Lung microvascular endothelial cell (primary cell): ENCODE results near the gene GALNT7. TPM values are rescaled to one million over a fixed set of nuclear protein-coding genes. Genes with fewer than 3 reads are reported as not detected.

Experiments
- DNase-seq, 2 donors: peaks; one replicate each; pipeline versions ENCODE4 v3.0.0 to v3.0.0-alpha.2; 2010; ENCODE audit warnings: low read depth in 2 of 2
- total RNA-seq: library from RNA; depleted of rRNA; stranded (reverse); fragments of >200 nt; gene quantifications from 2 replicates; pipeline ENCODE4 v1.2.1, GENCODE V29; 2014

The GALNT7 gene
- total RNA-seq, 1 donor from 2014 or later = 14.7 TPM

DNA sequence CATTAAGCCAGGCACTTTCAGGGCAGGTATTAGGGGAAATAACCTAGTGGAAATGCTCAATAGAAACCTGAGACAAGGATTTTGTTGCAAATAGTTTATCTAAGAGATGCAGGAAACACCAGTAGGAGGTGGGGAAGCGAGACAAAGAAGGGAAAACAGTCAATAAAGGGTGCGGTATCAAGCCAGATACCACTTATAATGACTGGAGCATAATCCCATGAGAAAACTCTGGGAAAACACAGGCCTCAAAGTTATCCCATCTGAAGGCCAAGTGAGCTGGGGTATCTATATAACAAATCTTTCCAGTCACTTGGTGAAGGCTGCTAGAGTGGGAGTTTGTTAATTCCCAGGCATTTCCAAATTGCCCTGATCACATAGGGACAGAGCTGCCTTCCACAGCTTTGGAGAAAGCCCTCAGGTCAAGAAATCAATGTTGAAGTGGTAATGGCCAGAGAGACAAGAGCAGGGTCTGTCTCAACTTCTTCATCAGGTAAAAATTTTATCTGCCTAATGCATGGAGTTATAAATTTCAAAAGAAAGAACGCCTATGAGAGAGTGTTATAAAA lies 175.3 kb downstream of the GALNT7 start:
- DNase-seq = no peak

DNA sequence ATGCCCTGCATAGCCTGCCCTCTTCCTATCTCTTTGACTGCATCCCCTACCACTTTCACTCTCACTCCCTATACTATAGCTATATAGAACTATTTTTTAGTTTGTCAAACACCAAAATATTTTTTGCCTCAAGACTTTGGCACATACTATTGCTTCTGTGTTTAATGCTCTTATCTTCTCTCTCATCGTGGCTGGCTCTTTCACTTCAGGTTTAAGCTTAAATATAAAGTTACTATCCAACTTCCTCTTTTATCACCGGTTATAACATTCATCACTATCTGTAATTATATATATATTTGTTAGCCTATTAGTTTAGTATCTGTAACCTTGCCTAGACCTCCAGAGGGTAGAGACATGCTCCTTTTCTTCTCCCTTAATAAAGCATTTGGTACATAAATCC lies 177.0 kb downstream of the GALNT7 start:
- DNase-seq = no peak

DNA sequence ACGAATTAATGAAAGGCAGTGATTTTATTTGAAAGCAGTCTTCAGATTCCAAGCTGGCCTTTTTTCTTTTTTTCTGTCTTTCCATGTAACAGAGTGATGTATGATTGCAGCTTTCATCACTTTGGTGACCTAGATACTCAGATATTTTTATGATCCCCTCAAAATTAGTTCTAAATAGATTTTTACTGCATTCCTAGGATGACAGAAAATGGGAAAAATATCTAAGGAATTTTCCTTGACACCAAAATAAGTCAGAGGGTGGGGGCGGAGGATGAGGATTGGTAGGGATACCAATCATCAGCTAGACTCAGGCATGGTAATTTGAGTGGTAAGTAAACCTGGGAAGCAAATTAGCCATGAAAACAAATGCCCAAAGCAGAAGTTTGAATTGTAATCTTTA lies 177.5 kb downstream of the GALNT7 start:
- DNase-seq = no peak

DNA sequence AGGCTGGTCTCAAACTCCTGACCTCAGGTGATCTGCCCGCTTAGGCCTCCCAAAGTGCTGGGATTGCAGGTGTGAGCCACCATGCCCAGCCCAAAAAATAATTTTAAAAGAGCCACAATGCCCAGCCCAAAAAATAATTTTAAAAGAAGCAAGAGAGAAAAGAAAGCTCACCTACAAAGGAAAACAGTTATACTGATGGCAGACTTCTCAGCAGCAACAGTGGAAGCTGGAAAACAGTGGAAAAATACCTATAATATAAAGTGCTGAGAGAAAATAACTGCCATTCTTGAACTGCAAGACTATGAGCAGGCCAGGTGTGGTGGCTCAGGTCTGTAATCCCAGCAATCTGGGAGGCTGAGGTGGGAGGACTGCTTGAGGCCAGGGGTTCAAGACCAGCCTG lies 178.9 kb downstream of the GALNT7 start:
- no peak for DNase-seq

DNA sequence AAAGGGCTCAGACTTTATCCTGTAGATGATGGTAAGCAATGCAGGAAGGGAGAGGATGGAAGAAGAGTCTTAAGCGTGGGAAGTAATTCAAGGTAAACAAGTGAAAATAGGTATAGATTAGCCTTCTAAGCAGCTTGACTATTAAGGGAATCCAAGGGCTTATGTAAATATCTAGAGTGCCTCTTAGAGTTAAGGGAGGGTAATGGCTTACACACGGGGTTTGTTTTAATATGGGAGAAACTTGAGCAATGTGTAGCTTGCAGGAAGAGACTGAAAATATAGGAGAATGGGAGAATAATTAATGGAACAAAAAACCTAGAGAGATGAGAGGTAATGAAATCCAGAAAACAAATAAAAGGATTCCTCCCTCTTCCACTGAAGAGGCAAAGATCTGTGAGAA lies 189.3 kb downstream of the GALNT7 start:
- no peak for DNase-seq

DNA sequence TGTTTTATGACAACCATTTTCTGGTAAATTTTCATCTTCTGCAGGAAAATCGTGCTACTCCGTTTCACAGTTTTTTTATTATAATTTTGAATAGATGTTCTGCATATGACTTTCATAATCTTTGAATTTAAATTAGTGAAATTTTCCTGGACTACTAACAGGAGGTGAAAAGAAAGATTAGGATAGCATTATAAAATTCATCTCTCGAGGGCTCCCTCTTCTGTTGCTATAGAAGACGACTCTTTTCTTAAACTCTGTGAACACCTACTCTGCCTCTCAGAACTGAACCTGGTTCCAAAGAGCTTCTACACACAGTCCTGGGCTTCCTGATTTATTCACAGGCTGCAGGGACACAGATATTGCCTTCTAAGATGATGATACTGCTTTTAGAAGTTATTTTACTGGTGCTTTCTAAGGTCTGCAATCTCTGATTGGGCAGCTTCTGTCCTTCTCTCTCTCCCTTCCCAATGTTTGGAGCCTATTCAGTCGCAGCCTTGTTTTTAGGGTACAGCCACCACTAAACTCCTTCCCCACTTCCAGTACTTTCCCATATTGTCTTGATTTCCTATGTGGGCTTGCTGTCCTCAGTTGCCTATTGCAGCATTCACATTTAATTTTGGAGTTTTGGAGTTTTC lies 192.1 kb downstream of the GALNT7 start:
- DNase-seq = peak in 1 of 2 donors; percentile 26

DNA sequence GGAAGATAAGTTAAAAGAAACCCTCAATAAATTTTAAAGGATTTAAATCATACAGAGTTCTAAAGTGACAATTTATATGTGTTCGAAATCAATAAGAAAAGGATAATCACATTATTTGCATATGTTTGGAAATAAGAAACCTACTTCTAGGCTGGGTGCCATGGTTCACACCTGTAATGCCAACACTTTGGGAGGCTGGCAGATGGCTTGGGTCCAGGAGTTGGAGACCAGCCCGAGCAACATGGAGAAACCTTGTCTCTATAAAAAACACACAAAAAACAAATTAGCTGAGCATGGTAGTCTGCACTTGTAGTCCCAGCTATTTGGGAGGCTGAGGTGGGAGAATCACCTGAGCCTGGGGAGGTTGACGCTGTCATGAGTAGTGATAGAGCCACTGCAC lies 194.1 kb downstream of the GALNT7 start:
- DNase-seq = no peak

DNA sequence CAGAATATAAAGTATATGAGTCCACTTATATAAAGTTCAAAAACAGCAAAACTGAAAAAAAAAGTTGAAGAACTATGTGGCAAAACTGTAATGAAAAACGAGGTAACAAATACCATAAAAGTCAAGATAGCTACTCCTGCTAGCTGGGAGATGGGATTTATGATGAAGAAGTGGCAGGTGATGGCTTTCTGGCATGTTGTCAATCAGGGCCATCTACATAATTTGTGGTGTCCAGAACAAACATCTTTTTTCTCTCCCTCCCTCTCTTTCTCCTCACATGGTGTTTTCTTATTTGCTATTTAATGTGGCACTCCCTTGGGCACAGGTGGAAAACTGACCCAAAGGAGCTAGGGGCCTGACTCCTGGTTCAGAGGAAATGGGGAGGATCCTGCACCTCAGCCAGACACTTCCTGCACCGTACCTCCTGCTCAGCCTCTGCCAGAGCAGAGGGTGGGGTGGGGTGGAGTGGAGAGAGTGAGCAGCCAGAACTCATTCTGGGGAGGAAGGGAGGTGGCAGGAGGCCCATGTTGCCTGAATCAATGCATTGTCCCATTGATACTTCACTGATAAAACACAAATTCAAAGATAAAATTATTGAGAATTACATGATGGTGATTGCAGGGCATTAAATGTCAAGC lies 196.9 kb downstream of the GALNT7 start:
- peak in 1 of 2 donors; percentile 7 for DNase-seq

DNA sequence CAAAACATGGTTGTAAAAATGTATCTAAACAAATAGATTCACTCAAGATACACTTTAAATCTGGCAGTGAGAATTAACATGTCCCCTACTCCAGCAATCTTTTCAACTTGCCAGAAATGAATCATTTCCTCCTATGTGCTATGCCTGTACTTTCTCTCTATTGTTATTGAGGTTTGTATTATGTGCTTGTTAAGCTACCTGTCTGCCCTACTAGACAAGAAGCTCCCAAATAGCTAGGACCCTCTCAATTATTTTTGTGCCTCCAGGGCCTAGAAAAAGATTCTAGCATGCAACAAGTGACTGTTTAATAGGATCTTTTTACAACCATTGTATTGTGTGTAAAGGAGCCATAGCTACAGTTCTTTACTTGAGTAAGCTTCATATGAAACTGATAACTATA lies 198.7 kb downstream of the GALNT7 start:
- peak; percentile 63 to 77 for DNase-seq

DNA sequence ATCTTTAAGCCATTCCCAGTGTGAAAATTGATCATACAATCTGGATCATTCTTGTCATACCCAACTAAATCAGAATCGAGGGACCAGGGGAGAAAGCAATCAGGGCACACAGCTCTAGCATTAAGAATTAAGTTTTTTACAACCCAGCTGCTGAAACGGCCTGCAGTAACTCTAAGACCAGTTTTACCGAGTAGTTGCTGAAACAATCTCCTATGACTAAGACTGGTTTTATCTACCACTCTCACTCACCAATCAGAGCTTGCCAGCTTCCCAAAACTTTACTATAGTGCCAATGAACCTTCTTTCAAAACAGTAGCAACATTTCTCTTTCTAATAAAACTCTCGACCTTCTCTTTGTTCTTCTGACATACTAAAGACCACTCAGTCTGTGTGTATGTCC lies 199.3 kb downstream of the GALNT7 start:
- peak; percentile 10 to 19 for DNase-seq

DNA sequence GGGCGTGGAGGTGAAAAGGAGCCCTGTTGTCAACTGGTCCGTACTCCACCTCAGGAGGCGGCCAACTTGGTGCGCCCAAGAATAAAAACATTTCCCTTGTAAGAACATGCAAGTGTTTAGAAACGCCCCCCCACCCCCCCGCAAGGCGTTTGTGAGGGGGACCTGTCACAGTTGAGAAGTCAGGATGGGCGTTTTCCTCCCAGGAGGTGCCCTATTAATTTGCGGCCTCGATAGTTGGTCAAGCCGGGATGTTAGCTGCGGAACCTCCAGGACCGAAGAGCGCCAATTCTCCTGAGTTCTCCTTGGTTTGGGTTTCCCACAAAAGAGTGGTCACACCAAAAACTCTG lies 201.5 kb downstream of the GALNT7 start:
- no peak for DNase-seq

DNA sequence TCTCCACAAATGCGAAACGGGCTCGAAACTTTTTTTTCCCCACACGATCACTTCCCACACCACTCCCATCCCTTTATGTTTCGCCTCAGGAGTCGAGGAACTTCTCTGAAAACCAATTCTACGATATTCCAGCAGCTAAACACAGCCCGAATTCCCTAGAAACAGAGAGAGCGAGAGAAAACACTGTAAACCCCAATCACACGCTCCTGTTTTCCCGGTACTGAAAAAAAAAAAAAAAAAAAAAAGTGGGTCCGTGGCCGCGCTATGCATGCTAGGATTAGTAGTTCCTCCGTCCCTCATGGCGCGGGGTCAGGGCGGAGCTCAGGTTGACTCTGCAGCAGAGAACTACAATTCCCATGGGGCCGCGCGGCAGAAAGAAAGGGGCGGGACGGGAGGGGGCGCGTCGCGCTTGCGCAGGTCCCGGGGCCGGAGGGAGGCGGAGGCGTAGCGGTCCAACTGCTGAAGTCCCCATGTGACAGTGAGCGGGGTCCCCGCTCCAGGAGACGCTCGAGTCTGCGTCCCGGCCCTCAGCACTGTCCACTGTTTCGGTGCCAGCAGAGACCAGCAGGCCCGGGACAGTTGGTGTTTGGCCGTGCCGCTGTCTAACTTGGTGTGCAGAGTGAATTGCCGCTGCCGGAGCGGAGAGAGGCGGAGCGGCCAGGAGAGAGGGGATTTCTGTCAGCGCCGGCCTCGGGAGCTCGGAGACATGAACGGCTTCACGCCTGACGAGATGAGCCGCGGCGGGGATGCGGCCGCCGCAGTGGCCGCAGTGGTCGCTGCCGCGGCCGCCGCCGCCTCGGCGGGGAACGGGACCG lies 202.1 kb downstream of the GALNT7 start, which contains the start of gene SAP30:
SAP30 (plus strand) TSS at position 478 of the 815 bp plus-strand sequence; CDS start at position 707, 229 bp downstream.
- DNase-seq = peak; percentile 99 to 100

DNA sequence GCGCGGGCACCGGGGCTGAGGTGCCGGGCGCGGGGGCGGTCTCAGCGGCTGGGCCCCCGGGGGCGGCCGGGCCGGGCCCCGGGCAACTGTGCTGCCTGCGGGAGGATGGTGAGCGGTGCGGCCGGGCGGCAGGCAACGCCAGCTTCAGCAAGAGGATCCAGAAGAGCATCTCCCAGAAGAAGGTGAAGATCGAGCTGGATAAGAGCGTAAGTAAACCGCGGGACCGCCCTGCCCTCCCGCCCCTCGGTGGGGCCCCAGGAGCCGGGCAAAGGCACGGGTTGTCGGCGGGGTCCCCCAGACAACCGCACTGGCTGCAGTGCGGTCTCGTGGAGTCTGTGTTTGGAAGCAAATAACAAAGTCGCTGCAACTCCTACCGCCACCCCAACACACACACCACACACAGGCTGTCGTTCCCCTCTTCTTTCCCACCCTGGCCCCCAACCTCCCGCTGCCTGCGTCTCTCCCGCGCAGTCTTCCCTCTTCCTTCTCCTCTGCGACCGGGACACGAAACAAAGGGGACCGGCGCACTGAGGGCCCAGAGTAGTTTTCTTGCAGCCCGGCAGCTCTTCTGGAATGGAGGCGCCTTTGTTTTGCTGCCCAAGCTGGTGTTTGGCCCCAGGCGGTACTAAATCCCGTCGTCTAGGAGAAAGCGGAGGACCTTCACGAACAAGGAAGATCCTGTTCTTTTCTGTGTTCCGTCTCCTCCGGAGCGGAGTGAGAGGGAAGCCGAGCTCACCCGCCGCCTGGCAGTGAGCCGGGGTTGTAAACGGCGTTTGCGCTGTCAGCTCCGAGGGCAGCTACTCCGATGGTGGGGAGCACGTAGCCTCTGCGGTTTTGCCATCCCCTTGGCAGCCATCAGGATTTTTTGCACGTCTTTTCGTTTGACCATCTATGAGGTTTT lies 202.9 kb downstream of the GALNT7 start:
- peak; percentile 68 to 81 for DNase-seq

Other genes with a start within 250 kb of the GALNT7 start
- 34.5 and 71.0 TPM in 2 replicates for gene HMGB2, start 165.5 kb downstream of the GALNT7 start, total RNA-seq
- 13.5 and 16.1 TPM in 2 replicates for gene SAP30, start 202.1 kb downstream of the GALNT7 start, total RNA-seq
- not detected in 2 replicates for gene SCRG1, start 230.3 kb downstream of the GALNT7 start, total RNA-seq